Fibroblast of upper back skin (primary cell): ENCODE results near the gene CLEC2L.

Experiments
- DNase-seq: peaks from one replicate; pipeline ENCODE4 v3.0.0-alpha.2; 2013

CLEC2L gene

DNA sequence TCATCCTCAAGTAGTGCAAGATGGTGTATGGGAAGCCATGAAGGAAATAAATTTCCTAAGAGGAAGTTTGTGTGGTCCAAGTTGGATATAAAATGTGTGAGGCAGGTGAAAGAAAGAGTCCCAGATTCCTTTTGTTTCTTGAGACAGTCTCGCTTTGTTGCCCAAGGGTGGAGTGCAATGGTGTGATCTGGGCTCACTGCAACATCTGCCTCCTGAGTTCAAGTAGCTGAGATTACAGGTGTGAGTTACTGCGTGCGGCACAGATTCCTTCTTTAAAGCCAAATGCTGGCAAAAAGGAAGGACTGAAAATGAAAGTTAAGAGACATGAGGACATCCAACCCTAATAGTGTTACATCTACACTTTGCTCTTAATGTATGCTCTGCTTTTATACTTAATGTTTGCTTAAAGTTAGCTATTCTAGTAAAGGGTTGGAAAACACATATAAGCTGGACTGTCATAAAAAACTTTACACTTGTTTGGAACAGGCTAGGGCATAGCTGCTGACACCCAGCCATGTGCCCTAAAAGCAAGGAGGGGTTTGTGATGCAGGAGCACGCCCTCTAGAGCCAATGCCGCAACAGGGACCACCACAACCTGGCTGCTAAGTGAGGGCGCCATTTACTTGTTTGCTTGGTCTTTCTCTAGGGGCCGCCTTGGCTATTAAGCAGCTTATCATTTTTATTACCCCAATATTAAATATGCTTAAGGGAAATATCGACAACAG, 34.5 kb downstream of the CLEC2L start:
- DNase-seq = no peak

DNA sequence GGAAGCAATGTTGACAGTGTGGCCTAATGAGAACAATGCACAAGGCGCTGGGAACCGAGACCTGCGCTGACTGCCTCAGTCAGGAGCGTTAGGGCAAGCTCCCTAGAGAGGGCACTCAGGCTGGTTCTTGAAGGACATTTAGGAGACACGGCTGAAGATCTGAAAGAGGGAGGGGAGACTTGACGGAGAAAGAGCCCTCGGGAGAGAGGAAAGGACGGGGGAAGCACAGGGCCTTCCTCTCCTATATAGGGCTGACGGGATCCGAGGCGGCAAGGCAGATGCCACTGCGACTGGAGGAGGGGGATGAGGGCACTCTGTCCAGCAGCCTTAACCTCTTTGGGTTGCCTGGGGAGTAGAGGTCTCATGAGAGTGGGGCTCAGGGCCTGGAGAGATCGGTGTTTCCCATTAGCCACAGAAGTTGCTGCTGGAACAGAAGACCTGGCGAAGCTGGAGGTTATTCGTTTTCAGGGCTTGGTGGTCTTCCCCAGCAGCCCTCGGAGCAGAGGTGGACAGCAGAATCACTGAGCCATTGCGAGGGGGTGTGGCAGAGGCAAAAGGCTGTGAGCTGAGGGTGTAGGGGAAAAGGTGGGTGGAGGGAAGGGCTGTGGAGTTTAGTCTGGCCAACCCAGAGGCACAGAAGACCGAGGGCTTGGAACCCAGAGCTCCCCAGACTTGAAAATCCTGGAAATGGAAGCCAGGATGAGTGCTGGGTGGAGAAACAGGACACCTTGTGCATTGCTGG, 36.0 kb downstream of the CLEC2L start:
- DNase-seq = no peak

DNA sequence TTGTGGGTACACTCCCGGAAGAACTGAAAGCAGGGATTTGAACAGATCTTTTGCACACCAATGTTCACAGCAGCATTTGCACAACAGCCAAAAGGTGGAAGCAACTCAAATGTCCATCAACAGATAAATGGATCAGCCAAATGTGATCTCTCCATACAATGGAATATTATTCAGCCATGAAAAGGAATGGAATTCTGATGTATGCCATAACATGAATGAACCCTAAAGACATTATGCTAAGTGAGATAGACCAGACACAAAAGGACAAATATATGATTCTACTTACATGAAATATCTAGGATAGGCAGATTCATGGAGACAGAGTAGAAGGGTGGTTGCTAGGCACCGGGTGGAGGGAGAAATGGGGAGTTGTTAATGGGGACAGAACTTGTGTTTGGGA, 36.7 kb downstream of the CLEC2L start:
- DNase-seq = no peak

DNA sequence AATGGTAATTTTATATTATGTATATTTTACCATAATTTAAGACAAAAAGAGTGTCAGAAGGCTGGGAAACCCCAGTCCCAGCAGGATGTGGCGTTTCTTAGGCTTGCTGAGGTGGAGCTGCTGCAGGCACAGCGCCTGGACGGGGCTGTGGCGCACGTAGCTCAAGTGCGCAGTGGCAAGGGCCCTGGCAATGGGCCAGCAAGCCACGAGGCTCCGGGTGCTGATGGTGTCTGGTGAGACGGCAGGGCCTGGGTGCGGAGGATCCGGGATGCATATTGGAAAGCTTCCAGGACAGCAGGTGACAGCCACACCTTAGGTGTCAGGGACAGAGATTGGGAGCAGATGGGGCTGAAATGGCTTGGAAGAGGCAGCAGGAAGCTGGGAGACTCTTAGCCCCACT, 37.2 kb downstream of the CLEC2L start:
- no peak for DNase-seq

DNA sequence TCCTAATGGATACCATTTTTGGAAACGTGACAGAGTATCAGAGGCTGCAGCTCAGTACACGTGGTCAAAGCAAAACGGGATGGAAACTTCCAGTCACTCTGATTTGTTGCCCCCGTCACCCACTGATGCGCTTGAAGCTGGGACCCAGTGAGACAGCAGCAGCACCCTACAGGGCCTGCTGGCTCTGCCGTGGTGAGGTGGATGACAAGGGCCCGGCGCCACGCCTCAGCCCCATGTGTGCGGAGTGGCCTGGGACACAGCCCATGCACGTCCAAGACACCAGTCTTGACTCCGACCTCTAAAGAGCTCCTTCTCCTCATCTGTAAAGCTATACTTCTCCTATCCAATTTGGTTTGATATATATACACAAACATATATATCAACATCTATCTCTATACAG, 39.0 kb downstream of the CLEC2L start:
- DNase-seq = no peak

DNA sequence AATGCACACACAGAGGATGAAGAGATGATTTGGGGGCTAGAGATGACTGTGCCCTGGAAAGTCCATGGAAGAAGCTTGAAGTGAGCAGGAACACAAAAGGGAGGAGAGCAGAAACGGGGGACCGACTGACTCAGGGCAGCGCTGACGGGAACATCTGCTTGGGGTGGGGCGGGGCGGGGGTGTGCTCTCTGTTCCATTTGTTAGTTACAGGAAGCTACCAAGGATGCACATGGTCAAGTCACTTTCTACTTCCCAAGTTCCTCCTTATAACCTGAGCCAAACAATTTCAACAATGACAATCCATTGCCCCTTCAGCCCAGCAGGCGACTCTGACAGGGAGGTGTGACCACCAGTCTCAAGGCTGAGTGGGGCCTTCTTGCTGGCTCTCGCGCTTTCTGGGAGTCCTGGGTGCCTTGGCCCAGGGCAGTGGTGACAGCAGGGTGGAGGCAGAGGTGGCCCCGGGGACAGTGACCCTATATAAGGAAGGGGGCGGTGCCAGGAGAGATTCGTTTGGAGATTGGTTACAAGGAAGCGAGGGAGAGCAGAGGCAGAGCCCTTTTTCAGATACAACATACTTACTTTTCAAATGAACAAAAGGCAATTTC, 39.6 kb downstream of the CLEC2L start:
- no peak for DNase-seq

DNA sequence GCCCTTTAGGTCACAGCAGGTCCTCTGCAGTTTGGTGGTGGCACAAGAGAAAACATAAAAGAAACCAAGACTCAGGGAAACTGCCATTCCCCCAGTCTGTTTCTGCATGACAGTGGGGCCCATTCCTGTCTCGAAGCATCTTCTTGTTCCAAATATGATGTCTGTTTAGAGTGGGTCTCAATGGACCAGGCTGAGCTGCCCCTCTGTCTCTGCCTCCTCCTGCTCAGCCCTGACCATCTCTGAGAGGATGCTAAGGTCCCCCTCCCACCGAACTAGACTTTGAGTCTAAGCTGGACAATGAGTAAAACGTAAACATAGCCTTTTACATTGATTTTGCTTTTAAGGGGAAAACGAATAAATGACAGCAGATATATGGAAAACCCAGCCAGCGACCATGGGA, 40.4 kb downstream of the CLEC2L start:
- no peak for DNase-seq

DNA sequence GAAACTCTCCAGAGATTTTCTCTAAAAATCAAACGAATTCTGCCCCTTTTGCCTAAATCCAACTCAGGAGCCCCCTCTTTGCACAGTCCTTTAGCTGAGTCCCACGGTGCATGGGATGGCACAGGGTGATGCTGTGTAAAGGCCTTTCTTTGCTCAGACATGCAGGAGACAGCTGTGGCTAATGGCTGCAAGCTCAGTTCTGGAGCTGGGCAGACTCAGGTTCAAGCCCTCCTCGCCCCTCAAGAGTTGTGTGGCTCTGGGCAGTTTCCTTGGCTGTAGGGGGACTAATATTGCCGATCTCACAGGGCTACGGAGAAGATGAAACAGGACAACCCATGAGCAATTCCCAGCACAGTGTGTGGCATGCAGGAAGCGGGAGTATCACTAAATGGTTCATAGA, 42.6 kb downstream of the CLEC2L start:
- no peak for DNase-seq

DNA sequence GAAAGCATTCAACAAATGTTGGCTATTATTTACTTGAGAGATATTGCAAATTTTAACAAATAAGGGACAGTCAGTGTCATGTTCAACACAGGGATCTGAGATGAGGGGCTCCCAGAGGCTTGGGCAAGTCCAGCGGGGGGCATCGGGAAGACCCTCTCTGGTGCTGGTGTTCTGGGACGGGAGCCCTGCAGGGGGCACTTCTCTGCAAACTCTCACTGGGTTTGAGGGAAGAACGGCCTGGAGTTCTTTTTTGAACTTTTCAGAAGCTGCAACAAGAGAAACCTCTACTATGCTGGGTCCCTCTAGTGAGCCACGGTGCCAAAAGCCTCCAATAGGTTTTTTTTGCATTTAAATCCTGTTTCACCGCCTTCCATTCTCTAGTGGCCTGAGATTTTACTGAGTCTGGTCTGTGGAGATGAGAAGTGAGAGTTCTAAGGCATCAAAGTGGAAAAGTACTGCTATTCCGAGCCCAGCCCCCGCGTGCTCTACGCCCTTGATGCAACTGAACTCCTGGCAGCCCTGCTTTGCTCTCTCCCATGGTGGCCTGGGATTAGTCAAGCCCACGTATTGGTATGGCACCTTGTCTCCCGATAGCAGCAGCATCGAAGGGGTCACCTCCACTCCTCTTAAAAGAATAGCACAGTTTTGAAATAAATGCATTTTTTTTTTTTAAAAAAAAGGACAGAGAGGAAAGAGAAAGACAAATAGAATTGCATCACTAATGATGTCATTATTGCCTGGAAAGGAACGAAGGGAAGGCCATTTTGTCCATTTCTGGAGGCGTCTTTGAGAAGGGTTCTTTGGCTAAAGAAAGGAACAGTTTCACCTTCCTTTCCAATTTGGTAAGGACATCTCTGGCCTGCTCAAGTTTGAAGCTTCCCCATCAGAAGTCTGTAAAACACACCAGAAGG, 43.5 kb downstream of the CLEC2L start:
- no peak for DNase-seq

DNA sequence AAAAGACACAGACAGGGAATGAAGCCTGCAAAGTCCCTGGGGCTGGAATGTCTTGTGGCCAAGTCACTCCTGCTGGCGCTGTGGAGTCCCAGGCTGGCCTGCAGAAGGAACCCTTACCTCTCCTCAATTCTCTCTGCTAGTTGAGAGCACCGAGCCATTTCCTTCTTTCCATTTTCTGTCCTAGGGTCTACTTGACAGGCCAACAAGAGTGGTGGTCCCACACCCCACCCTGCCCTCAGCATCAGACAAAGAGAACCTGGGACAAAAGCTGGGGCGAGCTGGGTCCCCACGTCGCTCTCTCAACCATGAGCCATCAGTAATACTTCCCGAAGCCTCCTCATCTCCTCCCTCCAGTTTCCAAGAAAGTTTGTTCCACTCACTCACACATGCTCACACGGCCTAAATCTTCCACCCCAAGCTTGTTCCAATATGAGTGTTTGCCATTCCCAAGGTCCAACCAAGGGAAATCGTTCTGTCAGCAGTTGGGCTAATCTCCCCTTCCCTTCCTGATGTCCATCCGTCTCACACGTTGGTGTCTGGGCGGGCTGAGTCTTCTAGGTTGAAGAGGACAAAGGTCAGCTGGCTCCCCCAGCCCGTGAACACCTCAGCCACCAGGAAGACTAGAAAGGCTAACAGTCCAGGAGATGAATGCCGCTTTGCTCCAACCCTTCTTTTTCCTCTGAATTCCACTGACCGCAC, 44.3 kb downstream of the CLEC2L start:
- no peak for DNase-seq

DNA sequence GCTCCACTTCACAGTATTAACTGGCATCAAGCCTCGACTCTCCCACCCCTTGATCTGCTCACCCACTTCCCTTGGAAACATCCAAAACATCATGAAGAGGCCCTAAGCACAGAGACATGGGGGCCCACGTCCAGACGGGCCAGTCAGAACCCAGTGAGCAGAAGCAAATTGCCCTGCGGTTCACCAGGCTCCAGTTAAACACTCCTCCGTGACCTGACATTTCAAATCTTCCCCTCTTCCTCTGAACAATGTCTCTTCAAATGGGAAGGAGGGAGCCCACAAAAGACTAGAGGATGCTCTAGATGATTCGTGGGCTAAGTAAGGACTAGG, 44.8 kb downstream of the CLEC2L start:
- DNase-seq = no peak

DNA sequence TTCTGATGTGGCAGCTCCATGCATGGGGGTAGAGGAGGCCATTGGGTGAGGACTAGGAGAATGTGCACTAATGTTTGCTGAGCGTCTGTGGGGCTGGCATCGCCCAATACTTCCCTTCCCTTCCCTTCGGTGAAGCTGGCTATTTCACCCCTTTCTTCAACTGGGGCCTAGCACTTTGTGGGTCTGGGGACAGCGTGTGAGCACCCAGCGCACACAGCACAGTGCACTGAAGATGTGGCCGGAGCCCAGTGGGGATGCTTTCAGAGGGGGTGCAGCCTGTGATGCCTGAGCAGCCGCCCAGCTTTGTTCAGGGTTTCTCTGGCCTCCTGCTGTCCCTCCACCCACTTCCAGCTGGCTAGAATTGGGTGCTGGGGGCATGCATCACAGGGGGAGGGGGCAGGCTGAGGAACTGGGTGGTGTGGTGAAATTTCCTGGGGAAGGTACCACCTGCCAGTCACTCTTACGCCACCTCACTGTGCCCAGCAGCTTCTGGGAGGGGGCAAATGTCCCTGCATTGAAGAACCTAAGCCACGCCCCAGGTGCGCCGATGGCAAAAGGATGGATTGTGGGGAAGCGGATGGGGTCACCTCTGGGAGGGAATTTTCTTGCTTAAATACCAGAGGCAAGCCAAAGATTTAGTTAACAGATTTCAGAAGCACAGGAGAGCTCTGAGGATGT, 45.5 kb downstream of the CLEC2L start:
- no peak for DNase-seq

DNA sequence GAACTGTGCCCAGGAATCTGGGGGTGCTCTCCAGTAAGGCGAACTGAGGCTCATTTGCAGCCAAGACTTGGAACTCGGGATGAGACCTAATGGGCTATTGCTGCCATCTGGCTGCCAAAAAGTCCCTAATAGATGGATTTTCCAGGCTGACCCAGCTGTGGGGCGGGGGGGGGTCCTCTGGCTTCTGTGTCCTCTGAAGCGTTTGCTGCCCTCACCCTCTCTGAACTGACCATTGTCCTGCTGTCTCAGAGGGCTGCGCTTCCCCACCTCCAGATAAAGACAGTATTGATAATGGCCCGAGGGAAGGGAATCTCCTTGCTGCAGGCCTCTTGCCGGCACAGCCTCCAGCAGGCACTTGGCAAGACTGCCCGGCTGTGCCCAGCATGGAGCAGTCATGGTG, 46.6 kb downstream of the CLEC2L start:
- DNase-seq = no peak

DNA sequence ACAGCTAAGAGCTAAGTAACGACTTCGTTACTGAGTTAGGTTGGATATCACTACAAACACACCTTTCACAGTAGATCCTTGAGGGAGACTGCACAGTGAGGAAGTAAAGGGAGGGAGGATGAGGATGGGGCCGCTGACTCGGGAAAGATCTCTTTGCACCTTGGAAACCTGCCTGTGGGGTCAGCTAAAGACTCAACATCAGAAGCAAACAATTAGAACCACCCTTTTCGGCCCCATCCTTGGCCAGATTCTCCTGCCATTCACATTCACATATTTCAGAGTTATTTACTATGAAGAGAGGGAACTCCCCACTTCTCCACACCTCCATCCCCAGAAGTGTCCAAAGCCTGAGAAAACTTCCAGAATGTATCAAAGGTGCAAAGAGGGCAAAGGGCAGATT, 47.1 kb downstream of the CLEC2L start:
- DNase-seq = no peak

DNA sequence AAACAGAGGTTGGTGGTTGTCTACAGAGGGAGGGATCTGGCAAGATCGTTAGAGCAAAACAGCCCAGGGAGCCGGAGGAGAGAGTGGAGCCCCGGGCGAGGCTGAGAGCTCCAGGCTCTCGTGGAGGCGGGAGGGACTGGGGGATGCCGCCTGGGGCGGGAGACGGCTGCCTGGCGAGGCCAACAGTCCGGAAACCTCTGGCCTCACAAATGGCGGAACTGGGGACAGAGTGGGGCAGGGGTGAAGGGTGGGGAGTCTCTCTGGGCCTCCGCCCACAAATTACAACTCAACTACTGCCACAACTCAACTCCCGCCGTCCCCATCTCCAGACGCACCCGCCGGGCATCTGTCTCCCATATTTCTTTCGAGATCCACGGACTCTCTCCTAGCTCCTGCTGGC, 47.7 kb downstream of the CLEC2L start:
- no peak for DNase-seq

DNA sequence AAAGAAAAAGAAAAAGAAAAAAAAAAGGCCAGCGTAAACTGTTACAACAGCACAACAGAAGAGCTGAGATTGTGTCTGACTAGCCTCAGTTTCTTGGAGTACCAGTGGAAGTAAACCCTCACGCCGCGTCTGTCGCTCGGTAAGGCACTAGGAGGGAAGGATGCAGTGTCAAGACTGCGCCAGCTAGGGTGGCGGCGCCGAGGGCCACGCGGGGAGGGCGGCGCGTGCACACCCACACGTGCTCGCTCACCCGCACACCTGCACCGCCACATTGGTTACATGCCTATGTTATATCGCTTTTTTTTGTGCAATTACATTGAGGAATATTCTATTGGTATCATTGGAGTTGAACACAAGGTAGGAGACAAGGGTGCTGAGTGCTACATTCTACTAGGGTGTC, 48.2 kb downstream of the CLEC2L start:
- no peak for DNase-seq

DNA sequence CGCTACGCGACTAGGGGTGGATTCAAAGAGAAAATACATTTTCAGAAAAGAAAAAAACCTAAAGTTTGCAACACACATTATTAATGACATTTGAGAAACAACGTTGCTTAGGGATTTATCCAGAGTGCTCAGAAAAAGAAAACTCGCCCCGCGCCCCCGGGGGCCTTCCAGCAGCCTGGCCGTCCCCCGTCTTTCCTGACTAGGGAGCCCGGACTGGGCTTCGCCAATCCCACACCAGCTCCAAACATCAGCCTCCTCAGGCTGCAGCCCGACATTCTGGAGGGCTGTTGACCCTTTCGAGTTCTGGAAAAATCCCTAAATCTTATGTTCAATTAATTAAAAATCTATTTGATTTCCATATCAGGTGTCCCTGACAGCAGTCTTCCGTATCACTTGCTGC, 48.6 kb downstream of the CLEC2L start:
- no peak for DNase-seq

DNA sequence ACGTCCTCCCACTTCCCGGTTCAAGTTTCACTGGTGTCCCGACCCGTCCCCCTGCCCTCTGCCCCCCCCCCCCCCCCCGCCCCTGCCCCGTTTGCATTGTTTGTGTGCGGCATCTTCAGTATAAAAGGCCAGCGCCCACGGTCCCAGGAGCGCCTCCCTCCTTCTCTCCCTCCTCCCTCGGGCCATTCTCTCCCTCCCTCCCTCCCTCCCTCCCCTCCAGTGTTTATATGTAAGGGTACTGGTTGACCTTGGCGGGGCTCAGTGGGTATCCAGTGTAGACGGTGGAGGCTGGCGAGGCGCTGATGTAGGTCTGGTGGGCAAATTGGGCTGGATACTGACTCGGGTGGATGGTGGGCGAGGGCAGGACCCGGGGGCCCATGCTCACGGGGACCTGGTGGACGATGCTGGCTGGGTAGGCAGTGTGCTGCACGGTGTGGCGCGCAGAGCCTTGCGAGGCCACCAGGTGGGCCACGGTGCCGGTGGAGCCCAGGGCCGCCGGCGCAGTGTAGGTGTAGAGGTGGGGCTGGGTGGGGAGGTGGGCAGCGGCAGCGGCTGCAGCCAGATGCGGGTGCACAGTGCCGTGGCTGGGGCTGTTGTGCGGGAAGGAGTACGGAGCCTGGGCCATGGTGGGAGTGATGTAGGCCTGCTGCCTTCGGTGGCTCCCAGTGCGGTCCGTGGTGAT, 49.4 kb downstream of the CLEC2L start:
- DNase-seq = no peak

DNA sequence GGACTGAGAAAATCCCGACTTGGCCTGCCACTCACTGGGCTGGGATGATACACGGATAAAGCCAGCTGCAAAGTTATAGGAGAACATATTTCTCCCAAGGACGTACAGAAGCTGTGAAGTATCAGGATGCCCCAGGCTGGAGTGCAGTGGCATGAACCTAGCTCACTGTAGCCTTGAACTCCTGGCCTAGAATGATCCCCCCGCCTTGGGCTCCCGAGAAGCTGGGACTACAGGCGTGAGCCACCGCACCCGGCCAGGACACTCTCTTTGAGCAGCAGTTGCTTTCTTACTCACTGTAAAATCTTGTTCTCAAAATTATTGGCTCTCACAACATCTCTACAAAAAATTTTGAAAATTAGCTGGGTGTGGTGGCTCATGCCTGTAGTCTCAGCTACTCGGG, 50.4 kb downstream of the CLEC2L start:
- DNase-seq = no peak

DNA sequence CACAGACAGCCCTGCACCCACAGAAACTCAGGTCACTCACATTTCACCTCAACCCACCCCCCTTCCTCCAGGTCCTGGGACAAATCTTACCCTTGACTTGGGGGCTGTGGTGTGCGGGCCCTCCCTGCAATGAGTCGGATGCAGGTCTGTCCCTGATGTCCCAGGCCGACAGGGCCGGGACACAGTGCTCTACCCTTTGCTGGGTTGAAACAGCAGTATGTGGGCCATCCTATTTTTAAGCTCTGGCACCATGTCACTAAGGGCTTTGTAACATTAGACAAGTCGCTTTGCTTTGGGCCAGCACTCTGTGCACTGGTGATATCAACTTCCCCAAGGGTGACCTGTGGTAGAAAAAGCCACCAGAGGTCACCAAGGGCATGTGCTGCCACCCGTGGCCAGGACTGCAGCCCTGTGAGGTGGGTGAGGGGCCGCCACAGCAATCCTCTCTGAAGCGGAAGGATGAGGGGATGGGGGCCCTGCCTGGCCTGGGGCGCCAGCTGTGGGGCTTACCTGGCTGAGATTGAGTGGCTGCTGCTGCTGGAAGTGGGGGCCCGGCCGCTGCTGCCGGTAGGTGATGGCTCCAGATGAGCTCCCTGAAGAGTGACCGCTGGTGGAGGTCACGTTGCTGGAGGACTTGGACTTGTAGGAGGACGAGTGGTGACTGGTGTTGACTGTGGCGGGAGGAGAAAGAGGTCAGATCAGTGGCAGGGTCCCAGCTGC, 51.3 kb downstream of the CLEC2L start:
- no peak for DNase-seq

DNA sequence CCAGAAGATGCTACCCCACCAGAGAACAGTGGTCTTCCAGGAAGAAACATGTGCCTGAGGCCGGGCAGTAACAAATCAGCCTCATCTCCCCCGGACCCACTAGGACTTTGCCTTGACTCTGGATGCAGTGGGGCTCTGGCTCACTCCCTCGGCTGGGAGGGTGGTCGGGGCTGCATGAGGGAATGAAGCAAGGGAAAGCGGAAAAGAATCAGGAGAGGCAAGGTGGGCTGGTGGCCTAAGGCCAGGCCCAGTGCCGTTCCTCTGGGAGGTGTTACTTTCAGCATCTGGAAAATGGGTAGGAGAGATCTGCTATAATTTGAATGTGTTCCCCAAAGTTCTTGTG, 51.8 kb downstream of the CLEC2L start:
- DNase-seq = no peak
